A673 (cell line): ENCODE data around the gene DCHS2. TPM values are rescaled to one million over a fixed set of nuclear protein-coding genes. Genes with fewer than 3 reads are reported as not detected.
"Not testable (repeated sequence)": the region's sequence is repeated elsewhere in the genome, so short reads cannot be mapped to it uniquely, and the experiment has no call there.

Experiments used
- BruUV-seq: library from RNA; stranded (reverse); fragments of 400-500 nt; replicated peaks from 2 replicates; lab custom pipeline; 2021; lab: Mats Ljungman, UMichigan
- CTCF ChIA-PET: fragments of 300-600 bp; sonication (Branson Sonifier 250); formaldehyde crosslinking; loops from one replicate; lab custom pipeline; 2022; ENCODE audit warnings: antibody characterized with exemption; lab: Charles Lee
- POLR2A ChIA-PET: fragments of 300-600 bp; sonication (Branson Sonifier 250); formaldehyde crosslinking; loops from one replicate; lab custom pipeline; 2022; ENCODE audit warnings: antibody characterized with exemption; ENCODE audit not compliant: low non-redundant PET; lab: Charles Lee
- DNase-seq: peaks from one replicate; pipeline ENCODE4 v3.0.0-alpha.2; 2015; ENCODE audit warnings: low spot score
- H3K27ac ChIP-seq: fragments of 200-600 bp; sonication (generic); 2 replicates; pipeline ENCODE4 v1.5.1; 2016; ENCODE audit warnings: mixed run types, low read depth, mild to moderate bottlenecking, mixed read lengths, antibody characterized with exemption, low read length; ENCODE audit not compliant: poor library complexity, severe bottlenecking
- H3K27me3 ChIP-seq: fragments of 200-600 bp; sonication (generic); replicated peaks from 2 replicates; pipeline ENCODE4 v1.6.1; 2017; ENCODE audit warnings: mixed run types, low read depth, mild to moderate bottlenecking, mixed read lengths, antibody characterized with exemption, low read length; ENCODE audit not compliant: insufficient read depth, poor library complexity
- H3K36me3 ChIP-seq: fragments of 200-600 bp; sonication (generic); 2 replicates; pipeline ENCODE4 v1.6.1; 2016; ENCODE audit warnings: mixed run types, mild to moderate bottlenecking, mixed read lengths, antibody characterized with exemption, low read length; ENCODE audit not compliant: insufficient read depth, poor library complexity, severe bottlenecking
- H3K4me1 ChIP-seq: fragments of 200-600 bp; sonication (generic); 2 replicates; pipeline ENCODE4 v1.6.1; 2017; ENCODE audit warnings: mixed run types, mild to moderate bottlenecking, mixed read lengths, antibody characterized with exemption, low read length; ENCODE audit not compliant: insufficient read depth, poor library complexity, severe bottlenecking
- H3K4me3 ChIP-seq: fragments of 200-600 bp; sonication (generic); 2 replicates; pipeline ENCODE4 v1.5.1; 2016; ENCODE audit warnings: low read depth, mixed run types, mild to moderate bottlenecking, mixed read lengths, low read length; ENCODE audit not compliant: poor library complexity, severe bottlenecking
- H3K9me3 ChIP-seq: fragments of 200-600 bp; sonication (generic); 2 replicates; pipeline ENCODE4 v1.6.1; 2016; ENCODE audit warnings: mixed run types, low read depth, mild to moderate bottlenecking, mixed read lengths, antibody characterized with exemption, low read length; ENCODE audit not compliant: poor library complexity, severe bottlenecking
- CTCF ChIP-seq: fragments of 300-800, 200-600 bp; sonication (generic); conservative IDR thresholded peaks from 2 replicates; pipeline ENCODE4 v1.5.1; 2017; ENCODE audit warnings: low read depth, mild to moderate bottlenecking, antibody characterized with exemption, low read length, moderate library complexity, mixed read lengths
- EZH2 ChIP-seq: fragments of 200-600 bp; sonication (generic); IDR thresholded peaks from 2 replicates; pipeline ENCODE4 v1.6.1; 2017; ENCODE audit warnings: borderline replicate concordance, low read depth, mild to moderate bottlenecking, mixed read lengths, antibody characterized with exemption, low read length; ENCODE audit not compliant: poor library complexity, severe bottlenecking
- intact Hi-C: fragments of 100-400 bp; cut with micrococcal nuclease; formaldehyde crosslinking; loops from one replicate; pipeline ENCODE4 v1.10.0; 2022; ENCODE audit not compliant: unreplicated experiment
- total RNA-seq: library from RNA; stranded (reverse); gene quantifications from 2 replicates; pipeline ENCODE4 v1.2.3, GENCODE V29; 2021

Gene DCHS2
- total RNA-seq, 1 experiment from 2014 or later = 0.58 TPM

- CTCF ChIA-PET = no interaction called here
- TF ChIP-seq EZH2 (no peak), CTCF (no peak)
Observed at GRCh38 chr4:154230091-154230490, 261.5 kb downstream of the DCHS2 start.

GRCh38 chr4:154222875-154223274, 268.7 kb downstream of the DCHS2 start:
- Histone ChIP-seq H3K9me3 (peaks cover 11% of the 10 kb centered on the region), H3K27ac (no peak overlapping the region), H3K4me3 (no peak overlapping the region), H3K27me3 (no peaks in the 10 kb centered on the region), H3K36me3 (no peaks in the 10 kb centered on the region), H3K4me1 (no peaks in the 10 kb centered on the region)
- DNase-seq = no peak
- ChIA-PET CTCF (no interaction called here), POLR2A (no interaction called here)
- no peak for TF ChIP-seq EZH2
- TF ChIP-seq CTCF = no peak
- intact Hi-C loops = no loop called here
- no TSS peak for BruUV-seq

More at GRCh38 chr4:154230091-154230490, 261.5 kb downstream of the DCHS2 start:
- Histone ChIP-seq H3K9me3 (no peaks in the 10 kb centered on the region), H3K4me1 (no peaks in the 10 kb centered on the region), H3K4me3 (no peak overlapping the region), H3K36me3 (no peaks in the 10 kb centered on the region), H3K27me3 (no peaks in the 10 kb centered on the region), H3K27ac (no peak overlapping the region)
- DNase-seq = no peak
- BruUV-seq = no TSS peak
- POLR2A ChIA-PET = no interaction called here
- intact Hi-C loops = no loop called here

GRCh38 chr4:154218051-154218450, 273.5 kb downstream of the DCHS2 start:
- BruUV-seq = no TSS peak
- intact Hi-C loops = no loop called here
- Histone ChIP-seq H3K27me3 (no peaks in the 10 kb centered on the region), H3K27ac (no peak overlapping the region), H3K9me3 (peaks cover 11% of the 10 kb centered on the region), H3K36me3 (no peaks in the 10 kb centered on the region), H3K4me1 (no peaks in the 10 kb centered on the region), H3K4me3 (no peak overlapping the region)
- DNase-seq = no peak
- CTCF ChIA-PET = no interaction called here
- POLR2A ChIA-PET = no interaction called here
- TF ChIP-seq EZH2 (no peak), CTCF (no peak)

DNA sequence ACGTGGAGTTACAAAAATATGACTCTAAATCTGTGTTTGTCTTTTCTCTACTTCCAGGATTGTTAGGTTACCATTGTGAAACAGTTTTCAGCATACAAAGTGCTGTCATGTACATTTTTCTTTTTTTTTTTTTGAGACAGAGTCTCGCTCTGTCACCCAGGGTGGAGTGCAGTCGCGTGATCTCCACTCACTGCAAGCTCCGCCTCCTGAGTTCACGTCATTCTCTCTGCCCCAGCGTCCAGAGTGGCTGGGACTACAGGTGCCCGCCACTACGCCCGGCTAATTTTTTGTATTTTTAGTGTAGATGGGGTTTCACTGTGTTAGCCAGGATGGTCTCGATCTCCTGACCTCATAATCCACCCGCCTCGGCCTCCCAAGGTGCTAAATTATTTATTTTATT, 274.2 kb downstream of the DCHS2 start:
- H3K27ac ChIP-seq, H3K4me3 ChIP-seq, H3K4me1 ChIP-seq, H3K36me3 ChIP-seq, BruUV-seq, intact Hi-C loops, H3K9me3 ChIP-seq, H3K27me3 ChIP-seq, POLR2A ChIA-PET, DNase-seq, CTCF ChIA-PET: not testable (repeated sequence)
